Mesothelial cell of epicardium (in vitro differentiated cells): ENCODE data around the gene PRG2. TPM values are rescaled to one million over a fixed set of nuclear protein-coding genes. Genes with fewer than 3 reads are reported as not detected.

Experiments used
- DNase-seq, 2 experiments: peaks; one replicate each; pipeline ENCODE4 v3.0.0; 2021; ENCODE audit warnings: low spot score in 2 of 2; ENCODE audit not compliant: unreplicated experiment in 2 of 2
- H3K27ac Mint-ChIP-seq: 2 replicates; pipeline ENCODE4 v1.8.0; 2021; ENCODE audit warnings: mixed read lengths
- H3K27me3 Mint-ChIP-seq: 2 replicates; pipeline ENCODE4 v1.8.0; 2021; ENCODE audit warnings: low read depth, mixed read lengths
- H3K36me3 Mint-ChIP-seq: 2 replicates; pipeline ENCODE4 v1.8.0; 2021; ENCODE audit warnings: mixed read lengths
- H3K4me1 Mint-ChIP-seq: 2 replicates; pipeline ENCODE4 v1.8.0; 2021; ENCODE audit warnings: mixed read lengths
- H3K4me3 Mint-ChIP-seq: 2 replicates; pipeline ENCODE4 v1.8.0; 2021; ENCODE audit warnings: mild to moderate bottlenecking, moderate library complexity, mixed read lengths
- H3K9me3 Mint-ChIP-seq: 2 replicates; pipeline ENCODE4 v1.8.0; 2021; ENCODE audit warnings: mixed read lengths
- CTCF ChIP-seq: fragments of 200-600 bp; sonication (generic); IDR thresholded peaks from one replicate; pipeline ENCODE4 v1.5.0; 2021; ENCODE audit warnings: antibody characterized with exemption; ENCODE audit not compliant: unreplicated experiment
- total RNA-seq: library from RNA; stranded (reverse); gene quantifications from 3 replicates; pipeline ENCODE4 v1.2.1, GENCODE V29; 2021

Gene PRG2
- total RNA-seq, 1 donor from 2014 or later, result not detected

- Mint-ChIP-seq H3K27me3 (peaks cover 70% of the 10 kb centered on the region), H3K4me1 (no peaks in the 10 kb centered on the region), H3K36me3 (no peaks in the 10 kb centered on the region), H3K9me3 (no peaks in the 10 kb centered on the region), H3K27ac (no peak overlapping the region), H3K4me3 (no peak overlapping the region)
- no peak for DNase-seq
- no peak for TF ChIP-seq CTCF
Observed at GRCh38 chr11:57432714-57433163, 42.3 kb upstream of the PRG2 start.

GRCh38 chr11:57432149-57432561 is 41.7 kb upstream of the PRG2 start:
- Mint-ChIP-seq H3K4me3 (no peak overlapping the region), H3K27ac (no peak overlapping the region), H3K4me1 (peaks cover 5% of the 10 kb centered on the region), H3K27me3 (peaks cover 75% of the 10 kb centered on the region), H3K9me3 (no peaks in the 10 kb centered on the region), H3K36me3 (no peaks in the 10 kb centered on the region)
- no peak for DNase-seq
- TF ChIP-seq CTCF, result no peak

GRCh38 chr11:57430952-57431351 is 40.5 kb upstream of the PRG2 start:
- no peak for DNase-seq
- Mint-ChIP-seq H3K4me1 (peaks cover 14% of the 10 kb centered on the region), H3K27me3 (peaks cover 69% of the 10 kb centered on the region), H3K27ac (no peak overlapping the region), H3K36me3 (no peaks in the 10 kb centered on the region), H3K9me3 (no peaks in the 10 kb centered on the region), H3K4me3 (no peak overlapping the region)
- TF ChIP-seq CTCF, result no peak

GRCh38 chr11:57429946-57430345 is 39.5 kb upstream of the PRG2 start:
- Mint-ChIP-seq H3K4me1 (peaks cover 20% of the 10 kb centered on the region), H3K27me3 (peaks cover 62% of the 10 kb centered on the region), H3K9me3 (no peaks in the 10 kb centered on the region), H3K4me3 (no peak overlapping the region), H3K36me3 (no peaks in the 10 kb centered on the region), H3K27ac (no peak overlapping the region)
- TF ChIP-seq CTCF, result no peak
- no peak for DNase-seq

GRCh38 chr11:57428643-57429042 is 38.2 kb upstream of the PRG2 start:
- TF ChIP-seq CTCF, result no peak
- no peak for DNase-seq
- Mint-ChIP-seq H3K4me3 (no peak overlapping the region), H3K27me3 (peaks cover 49% of the 10 kb centered on the region), H3K36me3 (peaks cover 2% of the 10 kb centered on the region), H3K9me3 (no peaks in the 10 kb centered on the region), H3K4me1 (peaks cover 25% of the 10 kb centered on the region), H3K27ac (no peak overlapping the region)

GRCh38 chr11:57427727-57428082 is 37.3 kb upstream of the PRG2 start:
- no peak for TF ChIP-seq CTCF
- Mint-ChIP-seq H3K36me3 (peaks cover 3% of the 10 kb centered on the region), H3K27ac (no peak overlapping the region), H3K4me1 (peaks cover 25% of the 10 kb centered on the region), H3K9me3 (no peaks in the 10 kb centered on the region), H3K4me3 (peak overlapping the region; percentile 71), H3K27me3 (peaks cover 45% of the 10 kb centered on the region)
- no peak for DNase-seq
